Cardiac fibroblast (primary cell): Measurements from ENCODE around the gene AOPEP.
"Not testable (repeated sequence)": the region's sequence is repeated elsewhere in the genome, so short reads cannot be mapped to it uniquely, and the experiment has no call there.

Experiments
- DNase-seq, 2 donors: peaks; one replicate each; pipeline versions ENCODE4 v3.0.0 to v3.0.0-alpha.2; 2010; ENCODE audit warnings: low read depth in 2 of 2
- H3K4me3 ChIP-seq, 2 donors: replicated peaks in 1 of 2; 1 replicate in 1 of 2; 2 replicates in 1 of 2; pipeline ENCODE4 v1.5.1; 2011; ENCODE audit warnings: low read depth in 2 of 2, low read length in 2 of 2, mild to moderate bottlenecking in 2 of 2, moderate library complexity in 1 of 2
- CTCF ChIP-seq: IDR thresholded peaks from one replicate; pipeline ENCODE4 v1.5.1; 2011; ENCODE audit warnings: low read depth, mild to moderate bottlenecking, low read length, inconsistent platforms

Gene AOPEP

GRCh38 chr9:94829380-94830070, 103.0 kb downstream of the AOPEP start:
- DNase-seq: no peak
- no peak for TF ChIP-seq CTCF

GRCh38 chr9:94830071-94830604, 103.6 kb downstream of the AOPEP start:
- not testable (repeated sequence) for DNase-seq, H3K4me3 ChIP-seq

More at GRCh38 chr9:94829380-94830070, 103.0 kb downstream of the AOPEP start:
- no peak overlapping the region for H3K4me3 ChIP-seq

- no peak for TF ChIP-seq CTCF
- H3K4me3 ChIP-seq: no peak overlapping the region
- no peak for DNase-seq
These were observed 107.3 kb downstream of the AOPEP start for GRCh38 chr9:94833802-94834201.

DNA sequence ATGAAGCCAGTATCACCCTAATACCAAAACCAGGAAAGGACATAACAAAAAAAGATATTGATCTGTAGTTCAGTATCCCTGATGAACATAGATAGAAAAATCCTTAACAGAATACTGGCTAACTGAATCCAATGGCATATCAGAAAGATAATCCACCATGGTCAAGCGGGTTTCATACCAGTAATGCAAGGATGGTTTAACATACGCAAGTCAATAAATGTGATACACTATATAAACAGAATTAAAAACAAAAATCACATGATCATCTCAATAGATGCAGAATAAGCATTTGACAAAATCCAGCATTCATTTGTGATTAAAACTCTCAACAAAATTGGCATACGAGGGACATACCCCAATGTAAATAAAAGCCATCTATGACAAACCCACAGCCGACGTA, 110.9 kb downstream of the AOPEP start:
- no peak overlapping the region for H3K4me3 ChIP-seq
- no peak for DNase-seq
- no peak for TF ChIP-seq CTCF

DNA sequence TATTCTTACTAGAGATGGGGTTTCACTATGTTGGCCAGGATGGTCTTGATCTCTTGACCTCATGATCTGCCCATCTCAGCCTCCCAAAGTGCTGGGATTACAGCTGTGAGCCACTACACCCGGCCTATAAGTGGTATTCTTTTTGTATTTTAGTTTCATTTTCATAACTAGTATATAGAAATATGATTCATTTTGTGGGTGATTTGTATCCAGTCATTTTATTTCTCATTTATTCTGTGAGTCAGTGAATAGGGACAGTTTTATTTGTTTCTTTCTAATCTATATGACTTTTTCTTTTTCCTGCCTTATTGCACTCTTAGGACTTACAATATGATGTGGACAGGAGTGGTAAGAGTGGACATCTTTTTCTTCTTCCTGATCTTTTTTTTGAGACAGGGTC, 112.9 kb downstream of the AOPEP start:
- DNase-seq: no peak
- no peak for TF ChIP-seq CTCF
- H3K4me3 ChIP-seq: no peak overlapping the region

DNA sequence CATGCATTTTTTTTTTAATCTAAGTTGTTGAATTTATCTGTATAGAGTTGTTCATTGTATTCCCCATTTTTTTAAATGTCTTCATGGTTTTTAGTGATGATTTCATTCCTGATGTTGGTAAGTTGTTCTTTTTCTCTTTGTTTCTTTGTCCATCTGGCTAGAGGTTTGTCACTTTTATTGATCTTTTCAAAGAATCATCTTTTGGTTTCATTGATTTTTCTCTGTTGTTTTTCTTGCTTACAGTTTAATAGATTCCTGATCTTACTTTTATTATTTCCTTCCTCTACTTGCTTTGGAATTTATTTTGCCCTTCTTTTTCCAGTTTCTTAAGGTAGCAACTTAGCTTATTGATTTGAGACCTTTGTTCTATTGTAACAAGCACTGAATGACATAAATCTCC, 114.2 kb downstream of the AOPEP start:
- no peak overlapping the region for H3K4me3 ChIP-seq
- no peak for DNase-seq
- TF ChIP-seq CTCF: no peak

- H3K4me3 ChIP-seq: no peak overlapping the region
- DNase-seq: no peak
- TF ChIP-seq CTCF: no peak
These were observed 116.6 kb downstream of the AOPEP start for GRCh38 chr9:94843134-94843533.
